K562 (cell line): Measurements from ENCODE around the gene GLT6D1. TPM values are rescaled to one million over a fixed set of nuclear protein-coding genes. Genes with fewer than 3 reads are reported as not detected.

Experiments
- ATAC-seq: fragments of 200-7000 bp; cut with Tn5 transposase; 3 replicates; pipeline ENCODE4 v1.9.1; 2020; ENCODE audit warnings: moderate library complexity
- BruUV-seq: library from RNA; stranded (reverse); fragments of 400-500 nt; replicated peaks from 2 replicates; lab custom pipeline; 2021; lab: Mats Ljungman, UMichigan
- CTCF ChIA-PET: fragments of 300-600 bp; formaldehyde crosslinking; extraction: SDS; loops from one replicate; lab custom pipeline; 2021; ENCODE audit warnings: low intra/inter-chr PET ratio; lab: Yijun Ruan, JAX
- POLR2A ChIA-PET: fragments of 300-600, 350-650 bp; sonication (Branson Sonifier 250); formaldehyde crosslinking; extraction: SDS; loops from one replicate; lab custom pipeline; 2021; ENCODE audit warnings: antibody characterized with exemption, inconsistent platforms; lab: Yijun Ruan, JAX
- DNase-seq, 4 experiments: peaks; one replicate each; pipeline versions ENCODE4 v3.0.0 to v3.0.0-alpha.2; 2011 to 2018; ENCODE audit warnings: low spot score in 3 of 4, mixed read lengths in 3 of 4; ENCODE audit errors: extremely low read depth in 1 of 4
- FAIRE-seq: peaks from 2 replicates; lab custom pipeline; 2011; peaks lifted over from hg19 to GRCh38; lab: Jason Lieb, UNC
- H2AFZ ChIP-seq: 2 replicates; pipeline ENCODE4 v1.6.0; 2011; ENCODE audit warnings: low read depth, low read length, control low read depth, inconsistent platforms
- H3K27ac ChIP-seq: fragments of 200-600 bp; 3 replicates; pipeline ENCODE4 v1.8.0; 2011; ENCODE audit warnings: low read depth, mild to moderate bottlenecking, control low read depth, inconsistent platforms, low read length, moderate library complexity, mixed read lengths; ENCODE audit errors: extremely low read depth
- H3K27me3 ChIP-seq, 2 experiments: fragments of 300-600 bp in 1 of 2; 2 replicates in 1 of 2; 3 replicates in 1 of 2; pipeline versions ENCODE4 v1.6.0 to v1.8.0; 2011; ENCODE audit warnings: inconsistent platforms in 2 of 2, low read length in 2 of 2, mild to moderate bottlenecking in 1 of 2, mixed read lengths in 1 of 2, moderate library complexity in 1 of 2; ENCODE audit not compliant: control insufficient read depth in 2 of 2, insufficient read depth in 2 of 2
- H3K36me3 ChIP-seq: fragments of 300-600 bp; 3 replicates; pipeline ENCODE4 v1.8.0; 2011; ENCODE audit warnings: mild to moderate bottlenecking, low read length, inconsistent platforms; ENCODE audit not compliant: control insufficient read depth, insufficient read depth
- H3K4me1 ChIP-seq, 2 experiments: fragments of 200-600 bp in 1 of 2; replicated peaks in 1 of 2; 2 replicates in 1 of 2; 3 replicates in 1 of 2; pipeline versions ENCODE4 v1.5.1 to v1.8.0; 2011; ENCODE audit warnings: inconsistent platforms in 2 of 2, low read length in 2 of 2, mild to moderate bottlenecking in 1 of 2, mixed read lengths in 1 of 2, moderate library complexity in 1 of 2; ENCODE audit not compliant: control insufficient read depth in 2 of 2, insufficient read depth in 2 of 2
- H3K4me2 ChIP-seq: 2 replicates; pipeline ENCODE4 v1.6.1; 2011; ENCODE audit warnings: low read length, control low read depth, inconsistent platforms, mixed read lengths; ENCODE audit not compliant: insufficient read depth
- H3K4me3 ChIP-seq: fragments of 200-600 bp; sonication (generic), shearing (Covaris generic); 2 replicates; pipeline ENCODE4 v1.5.1; 2016; ENCODE audit warnings: control low read depth, inconsistent platforms
- H3K79me2 ChIP-seq: fragments of 200-600 bp; 3 replicates; pipeline ENCODE4 v1.8.0; 2011; ENCODE audit warnings: low read length, inconsistent platforms; ENCODE audit not compliant: control insufficient read depth, insufficient read depth
- H3K9ac ChIP-seq, 2 experiments: 2 replicates each; pipeline versions ENCODE4 v1.6.0 to v1.6.1; 2011; ENCODE audit warnings: low read depth in 2 of 2, low read length in 2 of 2, control low read depth in 1 of 2, inconsistent platforms in 1 of 2, mild to moderate bottlenecking in 1 of 2, mixed read lengths in 1 of 2; ENCODE audit not compliant: insufficient read depth in 1 of 2
- H3K9me1 ChIP-seq: one replicate; pipeline ENCODE4 v1.6.0; 2011; ENCODE audit warnings: inconsistent platforms, mild to moderate bottlenecking, low read length, moderate library complexity; ENCODE audit not compliant: control insufficient read depth, insufficient read depth
- H3K9me3 ChIP-seq: replicated peaks from 2 replicates; pipeline ENCODE4 v1.5.1; 2011; ENCODE audit warnings: low read depth, low read length, inconsistent platforms; ENCODE audit not compliant: control insufficient read depth, insufficient read depth
- H4K20me1 ChIP-seq: replicated peaks from 2 replicates; pipeline ENCODE4 v1.6.1; 2011; ENCODE audit warnings: low read length, inconsistent platforms, mixed read lengths; ENCODE audit not compliant: control insufficient read depth, insufficient read depth
- ERF ChIP-seq: fragments of 450-650 bp; formaldehyde crosslinking; IDR thresholded peaks from 2 replicates; pipeline ENCODE4 v1.4.0; 2020; ENCODE audit warnings: mild to moderate bottlenecking, mixed read lengths
- MITF ChIP-seq: IDR thresholded peaks from 2 replicates; pipeline ENCODE4 v1.6.1; 2014; ENCODE audit warnings: antibody characterized with exemption
- NFRKB ChIP-seq: fragments of 450-650 bp; IDR thresholded peaks from 2 replicates; pipeline ENCODE4 v1.6.1; 2016; ENCODE audit warnings: low read depth
- ZBTB5 ChIP-seq: fragments of 450-650 bp; IDR thresholded peaks from 2 replicates; pipeline ENCODE4 v1.6.1; 2017; ENCODE audit warnings: antibody characterized with exemption
- ZKSCAN1 ChIP-seq: fragments of 150-350 bp; IDR thresholded peaks from 2 replicates; pipeline ENCODE4 v1.6.1; 2016; ENCODE audit warnings: low read depth, low read length
- ZKSCAN8 ChIP-seq: fragments of 200-800 bp; sonication (Bioruptor generic); IDR thresholded peaks from 2 replicates; pipeline ENCODE4 v1.6.1; 2016; ENCODE audit warnings: missing genetic modification characterization, missing compliant biosample characterization
- WGBS: fragments of 100-300 bp; shearing (Covaris generic); methylation state at CpG from one replicate; pipeline ENCODE4 v1.1.6; 2016; ENCODE audit warnings: low coverage, mixed read lengths; ENCODE audit not compliant: insufficient coverage; ENCODE audit errors: missing lambda C conversion rate; 5-methylcytosine and 5-hydroxymethylcytosine counted together
- in situ Hi-C: fragments of 300-500 bp; cut with MboI; formaldehyde crosslinking; loops from 4 replicates; pipeline ENCODE4 v1.15.0; 2018; ENCODE audit warnings: inconsistent platforms, mixed read lengths
- intact Hi-C: fragments of 100-400 bp; cut with micrococcal nuclease; formaldehyde crosslinking; loops from 2 replicates; pipeline ENCODE4 v1.14.2; 2022
- polyA plus RNA-seq, 8 experiments: library from polyadenylated mRNA; depleted of rRNA in 4 of 8; stranded (reverse) in 5 of 8; unstranded in 3 of 8; fragments of >200 nt; fragmentation: Nextera tagmentation in 2 of 8; fragmentation: Illumina TruSeq in 1 of 8; extraction: Ambion mirVana in 2 of 8; extraction: Trizol in 1 of 8; gene quantifications; 2 replicates each; pipeline versions ENCODE4 v1.2.1 to v1.2.3, GENCODE V29; 2011 to 2014; ENCODE audit warnings: inconsistent platforms in 1 of 8, missing spikeins in 1 of 8
- total RNA-seq, 7 experiments: library from RNA; depleted of rRNA in 6 of 7; stranded (reverse); fragments of >200 nt in 6 of 7; fragmentation: Illumina TruSeq in 2 of 7; extraction: Trizol in 2 of 7; gene quantifications; 2 replicates each; pipeline versions ENCODE4 v1.2.1 to v1.2.3, GENCODE V29; 2011 to 2021; ENCODE audit warnings: low replicate concordance in 1 of 7
- TF ChIP-seq, protein P1 (sequence below): fragments of 250-450 bp; sonication (Bioruptor Pico); IDR thresholded peaks from 2 replicates; pipeline ENCODE4 v1.5.0; 2021; ENCODE audit warnings: mild to moderate bottlenecking, moderate library complexity
- TF ChIP-seq, protein P2 (sequence below): IDR thresholded peaks from 2 replicates; pipeline ENCODE4 v1.6.1; 2016; ENCODE audit warnings: missing genetic modification characterization, missing compliant biosample characterization
- TF ChIP-seq, protein P3 (sequence below): sonication (generic); IDR thresholded peaks from 2 replicates; pipeline ENCODE4 v1.6.1; 2016
- TF ChIP-seq, protein P4 (sequence below): sonication (generic); formaldehyde crosslinking; IDR thresholded peaks from 2 replicates; pipeline ENCODE4 v1.8.0; 2022; ENCODE audit warnings: missing genetic modification reagents, mild to moderate bottlenecking, borderline replicate concordance

GLT6D1 gene
- total and polyA plus RNA-seq, 9 of the 15 experiments (the other 6 are each of a cell fraction or from before 2014, with no cell fraction given), result not detected

DNA sequence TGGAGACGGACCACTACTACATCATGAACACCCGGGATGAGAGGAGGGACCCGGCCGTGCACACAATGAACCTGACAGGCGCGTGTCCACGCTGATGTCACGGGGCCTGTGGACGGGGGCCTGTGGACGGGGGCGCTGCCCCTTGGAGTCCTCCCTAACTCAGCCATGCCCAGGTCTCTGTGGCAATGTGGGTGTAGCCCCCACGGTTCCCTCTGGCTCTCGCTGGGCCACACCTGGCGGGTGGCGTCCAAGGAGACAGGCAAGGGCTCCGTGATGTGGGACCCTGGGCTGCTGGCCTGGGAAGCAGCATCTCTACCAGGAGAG is 55.7 kb downstream of the GLT6D1 start:
- no peak for ATAC-seq
- H3K27ac ChIP-seq, result no peak overlapping the region
- no peaks in the 10 kb centered on the region for H3K9me1 ChIP-seq
- intact Hi-C loops (no loop called here), in situ Hi-C loops (no loop called here)
- 0 out of 2 replicates have a peak, but pooled peaks cover 5% of the 10 kb centered on the region for H4K20me1 ChIP-seq
- POLR2A ChIA-PET, result interaction anchor here (0.7 kb wide), 1 partner anchor 1069 kb away, joined by 4 read pairs; no protein-coding TSS in a partner anchor
- 5% methylated on average over 16 of the region's 16 CpGs for WGBS
- peaks cover 10 to 39% of the 10 kb centered on the region in 2 experiments; a peak in 2 of 5 replicates for H3K4me1 ChIP-seq
- peaks cover 0 to 67% of the 10 kb centered on the region in 2 experiments; a peak in 3 of 5 replicates for H3K27me3 ChIP-seq
- no peak for FAIRE-seq
- H3K9ac ChIP-seq, result no peak overlapping the region
- no peak for DNase-seq
- H3K4me2 ChIP-seq, result no peak overlapping the region
- H3K79me2 ChIP-seq, result no peaks in the 10 kb centered on the region
- H3K36me3 ChIP-seq, result no peaks in the 10 kb centered on the region
- CTCF ChIA-PET, result no interaction called here
- BruUV-seq, result no TSS peak
- H2AFZ ChIP-seq, result no peak overlapping the region
- no peaks in the 10 kb centered on the region for H3K9me3 ChIP-seq
- no peak overlapping the region for H3K4me3 ChIP-seq
- TF ChIP-seq ERF (no peak), ZKSCAN1 (no peak), ZBTB5 (no peak), ZKSCAN8 (CRISPR knock-in tag) (no peak), MITF (no peak), NFRKB (no peak)
- TF ChIP-seq, protein P1, sequence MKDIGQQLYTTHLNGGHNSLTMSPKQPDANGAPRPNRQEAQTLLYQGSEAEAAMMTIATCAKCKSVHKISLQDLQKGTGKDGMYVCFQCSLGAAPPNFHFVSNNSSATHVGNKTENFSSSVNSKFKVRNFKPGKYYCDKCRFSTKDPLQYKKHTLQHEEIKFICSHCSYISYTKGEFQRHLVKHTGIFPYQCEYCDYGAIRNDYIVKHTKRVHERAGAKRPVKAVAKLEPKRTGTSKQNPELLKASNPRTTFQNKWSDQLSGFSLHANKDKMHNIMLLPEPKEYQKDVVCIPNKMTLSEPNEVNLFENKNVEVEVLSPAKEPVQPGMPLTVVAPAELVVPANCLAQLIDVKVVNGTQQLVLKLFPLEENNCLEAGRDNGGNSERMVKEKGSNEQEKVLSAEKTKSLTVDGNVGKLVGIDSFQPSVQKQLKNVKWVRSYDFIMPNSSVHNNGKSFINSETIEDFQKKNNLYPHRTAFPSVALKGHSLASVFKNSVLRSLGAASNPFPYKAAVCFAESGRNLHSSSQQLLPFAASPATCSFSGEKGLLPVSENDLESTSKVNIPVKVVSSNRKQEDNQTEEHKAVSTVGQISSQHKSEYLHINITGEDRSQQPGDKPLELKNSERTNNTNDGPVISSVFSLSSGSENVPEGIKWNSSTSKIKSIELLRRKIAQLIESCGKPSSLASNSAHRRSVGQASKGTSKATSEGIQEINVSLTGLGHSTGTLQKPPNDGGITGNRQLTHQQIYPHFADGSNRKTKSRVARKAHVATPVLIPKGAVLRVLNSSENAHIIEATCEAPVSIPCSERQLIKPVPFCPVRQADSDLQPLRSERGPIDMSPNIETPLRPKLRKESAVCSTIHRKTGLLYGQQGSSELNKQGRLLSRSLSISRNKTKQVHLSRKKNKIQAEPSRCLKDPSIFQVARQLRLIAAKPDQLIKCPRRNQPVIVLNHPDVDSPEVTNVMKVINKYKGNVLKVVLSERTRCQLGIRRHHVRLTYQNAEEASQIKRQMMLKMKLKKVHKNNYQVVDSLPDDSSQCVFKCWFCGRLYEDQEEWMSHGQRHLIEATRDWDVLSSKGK (CRISPR knock-in tag), result no peak
- TF ChIP-seq, protein P2, sequence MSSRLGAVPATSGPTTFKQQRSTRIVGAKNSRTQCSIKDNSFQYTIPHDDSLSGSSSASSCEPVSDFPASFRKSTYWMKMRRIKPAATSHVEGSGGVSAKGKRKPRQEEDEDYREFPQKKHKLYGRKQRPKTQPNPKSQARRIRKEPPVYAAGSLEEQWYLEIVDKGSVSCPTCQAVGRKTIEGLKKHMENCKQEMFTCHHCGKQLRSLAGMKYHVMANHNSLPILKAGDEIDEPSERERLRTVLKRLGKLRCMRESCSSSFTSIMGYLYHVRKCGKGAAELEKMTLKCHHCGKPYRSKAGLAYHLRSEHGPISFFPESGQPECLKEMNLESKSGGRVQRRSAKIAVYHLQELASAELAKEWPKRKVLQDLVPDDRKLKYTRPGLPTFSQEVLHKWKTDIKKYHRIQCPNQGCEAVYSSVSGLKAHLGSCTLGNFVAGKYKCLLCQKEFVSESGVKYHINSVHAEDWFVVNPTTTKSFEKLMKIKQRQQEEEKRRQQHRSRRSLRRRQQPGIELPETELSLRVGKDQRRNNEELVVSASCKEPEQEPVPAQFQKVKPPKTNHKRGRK (tag), result no peak
- TF ChIP-seq, protein P3, sequence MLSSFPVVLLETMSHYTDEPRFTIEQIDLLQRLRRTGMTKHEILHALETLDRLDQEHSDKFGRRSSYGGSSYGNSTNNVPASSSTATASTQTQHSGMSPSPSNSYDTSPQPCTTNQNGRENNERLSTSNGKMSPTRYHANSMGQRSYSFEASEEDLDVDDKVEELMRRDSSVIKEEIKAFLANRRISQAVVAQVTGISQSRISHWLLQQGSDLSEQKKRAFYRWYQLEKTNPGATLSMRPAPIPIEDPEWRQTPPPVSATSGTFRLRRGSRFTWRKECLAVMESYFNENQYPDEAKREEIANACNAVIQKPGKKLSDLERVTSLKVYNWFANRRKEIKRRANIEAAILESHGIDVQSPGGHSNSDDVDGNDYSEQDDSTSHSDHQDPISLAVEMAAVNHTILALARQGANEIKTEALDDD, result no peak
- TF ChIP-seq, protein P4, sequence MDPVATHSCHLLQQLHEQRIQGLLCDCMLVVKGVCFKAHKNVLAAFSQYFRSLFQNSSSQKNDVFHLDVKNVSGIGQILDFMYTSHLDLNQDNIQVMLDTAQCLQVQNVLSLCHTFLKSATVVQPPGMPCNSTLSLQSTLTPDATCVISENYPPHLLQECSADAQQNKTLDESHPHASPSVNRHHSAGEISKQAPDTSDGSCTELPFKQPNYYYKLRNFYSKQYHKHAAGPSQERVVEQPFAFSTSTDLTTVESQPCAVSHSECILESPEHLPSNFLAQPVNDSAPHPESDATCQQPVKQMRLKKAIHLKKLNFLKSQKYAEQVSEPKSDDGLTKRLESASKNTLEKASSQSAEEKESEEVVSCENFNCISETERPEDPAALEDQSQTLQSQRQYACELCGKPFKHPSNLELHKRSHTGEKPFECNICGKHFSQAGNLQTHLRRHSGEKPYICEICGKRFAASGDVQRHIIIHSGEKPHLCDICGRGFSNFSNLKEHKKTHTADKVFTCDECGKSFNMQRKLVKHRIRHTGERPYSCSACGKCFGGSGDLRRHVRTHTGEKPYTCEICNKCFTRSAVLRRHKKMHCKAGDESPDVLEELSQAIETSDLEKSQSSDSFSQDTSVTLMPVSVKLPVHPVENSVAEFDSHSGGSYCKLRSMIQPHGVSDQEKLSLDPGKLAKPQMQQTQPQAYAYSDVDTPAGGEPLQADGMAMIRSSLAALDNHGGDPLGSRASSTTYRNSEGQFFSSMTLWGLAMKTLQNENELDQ (CRISPR knock-in tag), result no peak
